Stimulated activated CD8-positive, alpha-beta memory T cell treated with anti-CD3 and anti-CD28 coated beads, Interleukin-4, amount 100 ng/mL, for 24 hours (primary cell): Measurements from ENCODE around the gene AMZ1.
"Not testable (repeated sequence)": the region's sequence is repeated elsewhere in the genome, so short reads cannot be mapped to it uniquely, and the experiment has no call there.

Experiments
- DNase-seq: peaks from one replicate; pipeline ENCODE4 v3.0.0-alpha.2; 2020; ENCODE audit warnings: low read depth

Gene AMZ1

GRCh38 chr7:2668401-2668800, 19.6 kb upstream of the AMZ1 start:
- no peak for DNase-seq

- no peak for DNase-seq
Observed at GRCh38 chr7:2670171-2670570, 17.8 kb upstream of the AMZ1 start.

GRCh38 chr7:2670720-2671391, 17.1 kb upstream of the AMZ1 start:
- peak; percentile 56 for DNase-seq

- not testable (repeated sequence) for DNase-seq
Observed at GRCh38 chr7:2673214-2673613, 14.8 kb upstream of the AMZ1 start.

- no peak for DNase-seq
Observed at GRCh38 chr7:2673934-2674333, 14.1 kb upstream of the AMZ1 start.

- no peak for DNase-seq
Observed at GRCh38 chr7:2675256-2675764, 12.7 kb upstream of the AMZ1 start.

- DNase-seq: not testable (repeated sequence)
Observed at GRCh38 chr7:2676576-2676975, 11.4 kb upstream of the AMZ1 start.

- not testable (repeated sequence) for DNase-seq
Observed at GRCh38 chr7:2678454-2678853, 9.5 kb upstream of the AMZ1 start.

- DNase-seq: not testable (repeated sequence)
Observed at GRCh38 chr7:2679135-2680127, 8.6 kb upstream of the AMZ1 start.

GRCh38 chr7:2680256-2680655, 7.7 kb upstream of the AMZ1 start:
- DNase-seq: no peak

GRCh38 chr7:2680792-2681490, 7.1 kb upstream of the AMZ1 start:
- DNase-seq: peak; percentile 40

- DNase-seq: no peak
Observed at GRCh38 chr7:2681929-2682799, 5.8 kb upstream of the AMZ1 start.

- DNase-seq: no peak
Observed at GRCh38 chr7:2684501-2684900, 3.5 kb upstream of the AMZ1 start.

GRCh38 chr7:2686101-2686500, 1.9 kb upstream of the AMZ1 start:
- no peak for DNase-seq

- DNase-seq: no peak
Observed at GRCh38 chr7:2687338-2687869, 598 bp upstream of the AMZ1 start.

- no peak for DNase-seq
Observed at GRCh38 chr7:2688409-2689342, 674 bp downstream of the AMZ1 start.

GRCh38 chr7:2689343-2689847, 1.4 kb downstream of the AMZ1 start:
- DNase-seq: no peak

GRCh38 chr7:2689951-2690705, 2.1 kb downstream of the AMZ1 start:
- no peak for DNase-seq
